PC-3 (cell line): ENCODE measurements around the gene TMEM231.

Experiments used
- CTCF ChIP-seq: fragments of 300-600 bp; sonication (generic); conservative IDR thresholded peaks from 2 replicates; pipeline ENCODE4 v1.5.1; 2017; ENCODE audit warnings: antibody characterized with exemption, low read depth, mild to moderate bottlenecking, low read length
- EZH2 ChIP-seq: fragments of 300-600 bp; sonication (generic); IDR thresholded peaks from one replicate; pipeline ENCODE4 v1.6.1; 2017; ENCODE audit warnings: antibody characterized with exemption, mild to moderate bottlenecking, low read length; ENCODE audit not compliant: unreplicated experiment
- EZH2phosphoT487 ChIP-seq: fragments of 300-600 bp; sonication (generic); IDR thresholded peaks from 2 replicates; pipeline ENCODE4 v1.6.1; 2018; ENCODE audit warnings: mild to moderate bottlenecking, antibody characterized with exemption, low read length, borderline replicate concordance

- TF ChIP-seq CTCF = peak; percentile 47
- TF ChIP-seq EZH2phosphoT487 = no peak
- no peak for TF ChIP-seq EZH2
These were observed 5.8 kb downstream of the TMEM231 start for GRCh38 chr16:75550211-75550662.
